B cell (primary cell): Measurements from ENCODE around the gene WIPI1.

Source experiments
- EZH2 ChIP-seq: IDR thresholded peaks from 2 replicates; pipeline ENCODE4 v1.6.1; 2012; ENCODE audit warnings: borderline replicate concordance, low read depth, mild to moderate bottlenecking, moderate library complexity, low read length; ENCODE audit not compliant: insufficient read depth, poor library complexity, severe bottlenecking
- TF ChIP-seq, protein P1 (sequence below): fragments of 200-600 bp; IDR thresholded peaks from one replicate; pipeline ENCODE4 v1.8.0; 2022; ENCODE audit warnings: antibody characterized with exemption, mild to moderate bottlenecking

DNA sequence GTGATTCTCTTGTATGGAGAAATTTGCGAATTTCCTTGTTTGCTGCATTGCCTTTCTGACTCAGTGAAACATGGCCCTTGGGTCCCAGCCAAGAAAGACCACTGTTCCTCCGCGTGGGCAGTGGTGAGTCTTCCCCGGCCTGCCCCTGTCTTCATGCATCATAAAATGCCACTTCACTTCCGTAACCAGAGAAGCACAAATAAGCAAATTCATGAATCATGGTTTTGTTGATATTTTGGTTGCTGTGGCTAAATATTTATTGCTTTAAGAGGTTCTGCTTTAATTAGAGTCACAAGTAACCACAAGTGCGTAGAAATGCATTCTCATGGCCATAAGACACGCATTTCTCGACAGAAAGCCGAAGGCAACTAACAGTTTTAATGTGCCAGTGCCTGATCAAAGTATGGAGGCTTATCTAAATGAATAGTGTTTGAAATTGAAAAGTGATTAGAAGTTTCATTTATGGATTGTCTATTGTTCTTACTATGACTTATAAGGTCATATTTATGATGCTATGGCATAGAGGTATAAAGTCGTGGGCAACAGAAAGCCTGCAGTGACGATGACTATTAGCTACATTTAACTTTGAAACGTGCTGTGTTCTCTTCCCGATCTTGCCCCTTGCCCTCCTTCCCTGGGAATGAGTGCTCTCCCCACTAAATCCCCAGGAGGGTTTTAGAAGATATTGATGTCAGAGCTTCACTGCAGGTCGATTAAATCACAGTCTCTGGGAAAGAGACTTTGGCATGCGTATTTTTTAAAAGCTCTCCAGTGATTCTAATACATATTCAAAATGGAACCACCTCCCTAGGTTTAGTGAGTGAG, 76.0 kb downstream of the WIPI1 start:
- TF ChIP-seq, protein P1, sequence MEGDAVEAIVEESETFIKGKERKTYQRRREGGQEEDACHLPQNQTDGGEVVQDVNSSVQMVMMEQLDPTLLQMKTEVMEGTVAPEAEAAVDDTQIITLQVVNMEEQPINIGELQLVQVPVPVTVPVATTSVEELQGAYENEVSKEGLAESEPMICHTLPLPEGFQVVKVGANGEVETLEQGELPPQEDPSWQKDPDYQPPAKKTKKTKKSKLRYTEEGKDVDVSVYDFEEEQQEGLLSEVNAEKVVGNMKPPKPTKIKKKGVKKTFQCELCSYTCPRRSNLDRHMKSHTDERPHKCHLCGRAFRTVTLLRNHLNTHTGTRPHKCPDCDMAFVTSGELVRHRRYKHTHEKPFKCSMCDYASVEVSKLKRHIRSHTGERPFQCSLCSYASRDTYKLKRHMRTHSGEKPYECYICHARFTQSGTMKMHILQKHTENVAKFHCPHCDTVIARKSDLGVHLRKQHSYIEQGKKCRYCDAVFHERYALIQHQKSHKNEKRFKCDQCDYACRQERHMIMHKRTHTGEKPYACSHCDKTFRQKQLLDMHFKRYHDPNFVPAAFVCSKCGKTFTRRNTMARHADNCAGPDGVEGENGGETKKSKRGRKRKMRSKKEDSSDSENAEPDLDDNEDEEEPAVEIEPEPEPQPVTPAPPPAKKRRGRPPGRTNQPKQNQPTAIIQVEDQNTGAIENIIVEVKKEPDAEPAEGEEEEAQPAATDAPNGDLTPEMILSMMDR, result no peak
- no peak for TF ChIP-seq EZH2
